WI38 (cell line): Measurements from ENCODE around the gene UBL3.

Source experiments
- H3K4me3 ChIP-seq: 2 replicates; pipeline ENCODE4 v1.5.1; 2011; ENCODE audit warnings: low read depth, mild to moderate bottlenecking, control low read depth, low read length
- TF ChIP-seq, protein P1 (sequence below): IDR thresholded peaks from 2 replicates; pipeline ENCODE4 v1.5.1; 2012; ENCODE audit warnings: low read depth, mild to moderate bottlenecking, control low read depth, low read length

The UBL3 gene

DNA sequence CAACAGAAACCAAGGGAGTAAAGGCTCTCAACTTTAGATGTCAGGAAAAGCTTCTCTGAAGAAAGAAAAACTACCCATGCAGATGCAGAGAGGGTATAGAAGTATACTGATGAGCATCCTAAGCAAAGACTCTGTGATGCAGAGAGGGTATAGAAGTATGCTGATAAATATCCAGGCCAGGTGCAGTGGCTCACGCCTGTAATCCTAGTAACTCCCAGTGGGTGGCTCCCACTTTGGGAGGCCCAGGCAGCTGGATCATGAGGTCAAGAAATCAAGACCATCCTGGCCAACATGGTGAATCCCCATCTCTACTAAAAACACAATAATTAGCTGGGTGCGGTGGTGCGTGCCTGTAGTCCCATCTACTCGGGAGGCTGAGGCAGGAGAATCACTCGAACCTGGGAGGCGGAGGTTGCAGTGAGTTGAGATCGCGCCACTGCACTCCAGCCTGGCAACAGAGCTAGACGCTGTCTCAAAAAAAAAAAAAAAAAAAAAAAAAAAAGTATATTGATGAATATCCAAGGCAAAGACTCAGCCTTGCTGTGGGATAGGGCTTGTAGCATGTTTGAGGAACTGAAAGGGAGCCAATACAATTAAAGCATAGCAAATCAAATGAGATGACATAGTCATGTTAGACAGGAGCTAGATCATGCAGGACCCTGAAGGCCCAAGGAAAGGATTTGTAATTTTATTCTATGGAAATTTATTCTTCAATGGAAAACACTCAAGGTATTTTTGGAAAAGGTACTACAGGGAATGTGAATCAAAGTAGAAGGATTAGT is 14.9 kb downstream of the UBL3 start:
- no peak overlapping the region for H3K4me3 ChIP-seq
- TF ChIP-seq, protein P1, sequence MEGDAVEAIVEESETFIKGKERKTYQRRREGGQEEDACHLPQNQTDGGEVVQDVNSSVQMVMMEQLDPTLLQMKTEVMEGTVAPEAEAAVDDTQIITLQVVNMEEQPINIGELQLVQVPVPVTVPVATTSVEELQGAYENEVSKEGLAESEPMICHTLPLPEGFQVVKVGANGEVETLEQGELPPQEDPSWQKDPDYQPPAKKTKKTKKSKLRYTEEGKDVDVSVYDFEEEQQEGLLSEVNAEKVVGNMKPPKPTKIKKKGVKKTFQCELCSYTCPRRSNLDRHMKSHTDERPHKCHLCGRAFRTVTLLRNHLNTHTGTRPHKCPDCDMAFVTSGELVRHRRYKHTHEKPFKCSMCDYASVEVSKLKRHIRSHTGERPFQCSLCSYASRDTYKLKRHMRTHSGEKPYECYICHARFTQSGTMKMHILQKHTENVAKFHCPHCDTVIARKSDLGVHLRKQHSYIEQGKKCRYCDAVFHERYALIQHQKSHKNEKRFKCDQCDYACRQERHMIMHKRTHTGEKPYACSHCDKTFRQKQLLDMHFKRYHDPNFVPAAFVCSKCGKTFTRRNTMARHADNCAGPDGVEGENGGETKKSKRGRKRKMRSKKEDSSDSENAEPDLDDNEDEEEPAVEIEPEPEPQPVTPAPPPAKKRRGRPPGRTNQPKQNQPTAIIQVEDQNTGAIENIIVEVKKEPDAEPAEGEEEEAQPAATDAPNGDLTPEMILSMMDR = no peak

- H3K4me3 ChIP-seq = no peak overlapping the region
- TF ChIP-seq, protein P1 = no peak
Observed at GRCh38 chr13:29832761-29833298, 17.6 kb downstream of the UBL3 start.

DNA sequence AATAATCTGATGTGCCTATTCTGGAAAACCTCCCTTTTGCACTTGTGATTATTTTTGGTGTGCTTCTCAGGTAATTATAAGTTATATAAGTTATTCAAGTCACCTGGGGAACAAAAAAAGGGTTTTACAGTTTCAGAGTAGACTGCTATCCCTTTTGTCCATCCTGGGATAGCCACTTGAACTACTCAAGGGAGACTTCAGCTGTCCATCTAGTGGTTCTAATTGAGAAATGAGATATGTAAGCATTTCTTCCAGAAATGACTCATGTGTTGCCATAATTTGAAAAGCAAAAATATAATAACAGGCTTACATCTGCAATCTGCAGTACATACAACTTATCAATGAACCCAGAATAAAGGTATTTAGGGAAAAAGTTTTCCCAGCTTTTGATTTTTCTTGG is 20.4 kb downstream of the UBL3 start:
- no peak overlapping the region for H3K4me3 ChIP-seq
- TF ChIP-seq, protein P1 = no peak

DNA sequence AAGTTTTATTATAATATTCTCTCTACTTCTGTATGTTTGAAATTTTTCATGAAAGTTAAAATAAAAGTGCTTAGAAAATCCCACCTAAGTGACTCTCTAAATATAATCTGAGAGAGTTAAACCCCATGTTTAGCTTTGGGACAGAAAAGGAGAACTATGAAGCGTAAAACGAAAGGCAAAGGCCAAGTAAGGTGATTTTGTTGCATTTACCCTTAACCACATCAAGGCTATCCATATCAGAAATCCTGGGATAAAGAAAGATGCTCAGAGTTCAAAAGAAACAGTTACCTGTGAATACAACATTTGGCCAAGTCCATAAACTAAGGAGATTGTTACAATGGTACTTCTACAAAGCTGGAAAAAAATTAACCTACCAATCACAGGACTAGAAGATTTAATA is 31.3 kb downstream of the UBL3 start:
- H3K4me3 ChIP-seq = no peak overlapping the region
- TF ChIP-seq, protein P1 = no peak

DNA sequence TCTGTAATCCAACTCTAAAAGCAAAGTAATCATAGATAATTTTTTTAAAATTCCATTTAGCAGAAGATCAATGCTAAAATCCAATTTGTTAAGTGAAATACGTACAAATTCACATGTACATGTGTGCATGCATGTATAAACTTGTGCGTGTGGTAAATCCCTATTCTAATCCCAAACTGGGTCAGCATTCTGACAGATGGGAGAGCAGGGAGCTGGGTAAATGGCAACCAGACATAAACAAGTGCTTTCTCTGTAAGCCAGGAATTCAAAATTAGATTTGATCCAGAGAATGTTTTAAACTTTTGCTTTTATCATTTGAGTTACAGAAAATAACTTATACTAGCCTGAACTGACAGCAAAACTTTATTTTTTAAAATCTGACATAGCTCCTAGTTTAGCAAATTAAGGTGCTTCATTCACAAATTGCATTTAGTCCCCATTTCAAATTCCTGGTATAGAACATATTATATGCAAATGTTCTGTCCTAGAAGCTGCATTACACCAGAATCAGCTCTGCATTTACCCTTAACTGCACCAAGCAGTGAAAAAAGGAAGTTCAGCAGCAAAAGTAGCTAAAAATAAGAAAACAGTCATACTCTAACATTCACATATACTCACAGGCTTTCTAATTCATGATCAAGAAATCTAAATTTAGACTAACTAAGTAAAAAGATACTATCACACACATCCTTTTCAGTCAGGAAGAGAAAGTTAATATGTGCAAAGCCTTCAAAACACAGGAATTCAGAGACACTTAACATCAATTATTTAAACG is 32.6 kb downstream of the UBL3 start:
- TF ChIP-seq, protein P1 = no peak
- H3K4me3 ChIP-seq = no peak overlapping the region

DNA sequence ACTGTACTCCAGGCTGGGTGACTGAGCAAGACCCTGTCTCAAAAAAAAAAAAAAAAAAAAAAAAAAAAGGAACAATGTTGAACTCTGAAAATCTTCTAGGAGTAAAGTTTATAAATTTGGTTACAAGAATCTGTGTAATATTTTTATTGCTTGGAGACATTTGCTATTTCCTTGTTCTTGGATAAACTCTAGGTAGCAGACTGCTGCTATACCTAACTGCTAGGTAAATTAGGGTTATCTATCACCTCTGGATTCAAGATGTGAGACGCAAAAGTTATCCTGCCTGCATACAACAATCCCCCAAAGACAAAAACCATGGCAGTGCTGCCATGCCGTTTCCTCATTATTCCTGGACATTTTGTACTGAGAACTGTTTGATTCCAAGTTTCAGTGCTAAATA is 33.7 kb downstream of the UBL3 start:
- no peak overlapping the region for H3K4me3 ChIP-seq
- TF ChIP-seq, protein P1 = no peak

- H3K4me3 ChIP-seq = no peak overlapping the region
- TF ChIP-seq, protein P1 = no peak
Observed at GRCh38 chr13:29815336-29815735, 35.1 kb downstream of the UBL3 start.
